HCT116 (cell line): ENCODE data around the gene DERL2. TPM values are rescaled to one million over a fixed set of nuclear protein-coding genes. Genes with fewer than 3 reads are reported as not detected.

Experiments
- ATAC-seq: fragments of 200-7000 bp; cut with Tn5 transposase; 2 replicates; pipeline ENCODE4 v1.9.1; 2020; ENCODE audit warnings: mild to moderate bottlenecking, moderate library complexity
- BruUV-seq: library from RNA; stranded (reverse); fragments of 400-500 nt; replicated peaks from 2 replicates; lab custom pipeline; 2021; lab: Mats Ljungman, UMichigan
- CTCF ChIA-PET: fragments of 300-600 bp; sonication (Branson Sonifier 250); formaldehyde crosslinking; loops from one replicate; lab custom pipeline; 2021; ENCODE audit warnings: antibody characterized with exemption; lab: Charles Lee
- POLR2A ChIA-PET: fragments of 300-600, 350-600 bp; sonication (Branson Sonifier 250); formaldehyde crosslinking; loops from one replicate; lab custom pipeline; 2021; ENCODE audit warnings: antibody characterized with exemption; lab: Charles Lee
- RAD21 ChIA-PET, 2 experiments: fragments of 300-600 bp; sonication (Branson Sonifier 250); formaldehyde crosslinking; loops; one replicate each; lab custom pipeline; 2023; ENCODE audit warnings: low total read pairs in 2 of 2; ENCODE audit not compliant: uncharacterized antibody in 2 of 2, unreplicated experiment in 2 of 2, low non-redundant PET in 1 of 2; lab: Charles Lee
- DNase-seq: peaks from one replicate; pipeline ENCODE4 v3.0.0-alpha.2; 2010; ENCODE audit warnings: low read depth, low spot score
- H2AFZ ChIP-seq: fragments of 200-600 bp; shearing (Covaris generic), sonication (generic); 2 replicates; pipeline ENCODE4 v1.6.1; 2017; ENCODE audit warnings: low read depth, mixed run types, mixed read lengths, antibody characterized with exemption, low read length; ENCODE audit not compliant: poor library complexity, severe bottlenecking
- H3K27ac ChIP-seq: 2 replicates; pipeline ENCODE4 v1.5.1; 2012; ENCODE audit warnings: low read depth, low read length
- H3K27me3 ChIP-seq: fragments of 200-600 bp; sonication (generic); 2 replicates; pipeline ENCODE4 v1.6.1; 2016; ENCODE audit warnings: mixed run types, low read length, mixed read lengths; ENCODE audit not compliant: insufficient read depth
- H3K36me3 ChIP-seq, 2 experiments: fragments of 200-500 bp in 1 of 2; fragments of 200-600 bp in 1 of 2; sonication (Bioruptor generic) in 1 of 2; sonication (generic) in 1 of 2; 2 replicates each; pipeline versions ENCODE4 v1.5.1 to v1.6.1; 2014 to 2016; ENCODE audit warnings: low read length in 2 of 2, inconsistent platforms in 1 of 2, mixed read lengths in 1 of 2, mixed run types in 1 of 2; ENCODE audit not compliant: insufficient read depth in 2 of 2, control insufficient read depth in 1 of 2
- H3K4me1 ChIP-seq, 2 experiments: fragments of 200-600 bp in 1 of 2; sonication (generic) in 1 of 2; 2 replicates each; pipeline versions ENCODE4 v1.5.1 to v1.6.1; 2012 to 2017; ENCODE audit warnings: low read length in 2 of 2, inconsistent platforms in 1 of 2, mild to moderate bottlenecking in 1 of 2, mixed read lengths in 1 of 2, mixed run types in 1 of 2, moderate library complexity in 1 of 2; ENCODE audit not compliant: insufficient read depth in 2 of 2, control insufficient read depth in 1 of 2
- H3K4me2 ChIP-seq: fragments of 200-600 bp; sonication (generic); 2 replicates; pipeline ENCODE4 v1.6.1; 2017; ENCODE audit warnings: mixed run types, low read length, mixed read lengths
- H3K4me3 ChIP-seq, 2 experiments: fragments of 200-600 bp in 1 of 2; sonication (generic) in 1 of 2; replicated peaks in 1 of 2; 2 replicates each; pipeline ENCODE4 v1.5.1; 2011 to 2016; ENCODE audit warnings: low read length in 2 of 2, control low read depth in 1 of 2, low read depth in 1 of 2, mild to moderate bottlenecking in 1 of 2, mixed read lengths in 1 of 2, mixed run types in 1 of 2
- H3K79me2 ChIP-seq: fragments of 200-600 bp; sonication (generic); 2 replicates; pipeline ENCODE4 v1.6.1; 2017; ENCODE audit warnings: mild to moderate bottlenecking, mixed run types, low read length, moderate library complexity, mixed read lengths; ENCODE audit not compliant: insufficient read depth
- H3K9ac ChIP-seq: fragments of 200-600 bp; sonication (generic); 2 replicates; pipeline ENCODE4 v1.6.1; 2016; ENCODE audit warnings: low read length, mixed read lengths
- H3K9me2 ChIP-seq: fragments of 200-600 bp; sonication (generic), shearing (Covaris generic); 2 replicates; pipeline ENCODE4 v1.6.1; 2017; ENCODE audit warnings: mixed run types, mild to moderate bottlenecking, moderate library complexity; ENCODE audit not compliant: insufficient read depth
- H3K9me3 ChIP-seq, 2 experiments: fragments of 200-500 bp in 1 of 2; fragments of 200-600 bp in 1 of 2; sonication (Bioruptor generic) in 1 of 2; sonication (generic) in 1 of 2; 2 replicates each; pipeline ENCODE4 v1.6.1; 2014 to 2017; ENCODE audit warnings: low read length in 2 of 2, mixed read lengths in 2 of 2, inconsistent platforms in 1 of 2, low read depth in 1 of 2, mild to moderate bottlenecking in 1 of 2, mixed run types in 1 of 2, moderate library complexity in 1 of 2; ENCODE audit not compliant: control insufficient read depth in 1 of 2, insufficient read depth in 1 of 2
- H4K20me1 ChIP-seq: fragments of 200-600 bp; sonication (generic), shearing (Covaris generic); 2 replicates; pipeline ENCODE4 v1.6.1; 2017; ENCODE audit warnings: mixed run types, mild to moderate bottlenecking, moderate library complexity; ENCODE audit not compliant: insufficient read depth
- CBX3 ChIP-seq: IDR thresholded peaks from 2 replicates; pipeline ENCODE4 v1.6.1; 2012; ENCODE audit warnings: low read depth
- CEBPB ChIP-seq: IDR thresholded peaks from 2 replicates; pipeline ENCODE4 v1.6.1; 2012; ENCODE audit warnings: low read depth
- CTCF ChIP-seq, 3 experiments: fragments of 200-600 bp in 1 of 3; sonication (generic) in 1 of 3; IDR thresholded peaks in 2 of 3; conservative IDR thresholded peaks in 1 of 3; 2 replicates each; pipeline ENCODE4 v1.5.1; 2012 to 2017; ENCODE audit warnings: low read depth in 2 of 3, low read length in 2 of 3, antibody characterized with exemption in 1 of 3, borderline replicate concordance in 1 of 3, control low read depth in 1 of 3, mild to moderate bottlenecking in 1 of 3, mixed read lengths in 1 of 3, mixed run types in 1 of 3, moderate library complexity in 1 of 3; ENCODE audit not compliant: insufficient read depth in 1 of 3
- EGR1 ChIP-seq: IDR thresholded peaks from 2 replicates; pipeline ENCODE4 v1.6.1; 2012; ENCODE audit warnings: low read depth
- EZH2 ChIP-seq: fragments of 200-600 bp; sonication (generic); IDR thresholded peaks from 2 replicates; pipeline ENCODE4 v1.6.1; 2017; ENCODE audit warnings: antibody characterized with exemption, mixed run types
- EZH2phosphoT487 ChIP-seq: fragments of 200-600 bp; IDR thresholded peaks from 2 replicates; pipeline ENCODE4 v1.6.1; 2018; ENCODE audit warnings: antibody characterized with exemption, borderline replicate concordance
- JUND ChIP-seq: IDR thresholded peaks from 2 replicates; pipeline ENCODE4 v1.6.1; 2012
- POLR2A ChIP-seq: IDR thresholded peaks from 2 replicates; pipeline ENCODE4 v1.7.0; 2011; ENCODE audit warnings: borderline replicate concordance; ENCODE audit not compliant: insufficient read depth, insufficient read length; ENCODE audit errors: extremely low read depth
- POLR2AphosphoS5 ChIP-seq: IDR thresholded peaks from 2 replicates; pipeline ENCODE4 v1.6.1; 2011; ENCODE audit warnings: mild to moderate bottlenecking, low read depth, low read length, moderate library complexity
- RAD21 ChIP-seq: IDR thresholded peaks from 2 replicates; pipeline ENCODE4 v1.6.1; 2012; ENCODE audit warnings: low read depth, mild to moderate bottlenecking
- REST ChIP-seq: IDR thresholded peaks from 2 replicates; pipeline ENCODE4 v1.6.1; 2012; ENCODE audit warnings: low read depth
- SIN3A ChIP-seq: IDR thresholded peaks from 2 replicates; pipeline ENCODE4 v1.6.1; 2012; ENCODE audit warnings: low read depth
- SP1 ChIP-seq: IDR thresholded peaks from 2 replicates; pipeline ENCODE4 v1.6.1; 2012; ENCODE audit warnings: low read depth
- SRF ChIP-seq: IDR thresholded peaks from 2 replicates; pipeline ENCODE4 v1.6.1; 2012; ENCODE audit warnings: low read depth
- ZBTB33 ChIP-seq: IDR thresholded peaks from 2 replicates; pipeline ENCODE4 v1.6.1; 2011; ENCODE audit warnings: mild to moderate bottlenecking, low read length, moderate library complexity; ENCODE audit not compliant: insufficient replicate concordance; ENCODE audit errors: extremely low read depth
- ZFX ChIP-seq: fragments of 450-650 bp; IDR thresholded peaks from 2 replicates; pipeline ENCODE4 v1.6.1; 2017
- intact Hi-C: fragments of 100-400 bp; cut with micrococcal nuclease; formaldehyde crosslinking; loops from 2 replicates; pipeline ENCODE4 v1.10.0; 2022
- total RNA-seq: library from RNA; stranded (reverse); gene quantifications from one replicate; pipeline ENCODE4 v1.2.1, GENCODE V29; 2021; ENCODE audit not compliant: unreplicated experiment
- TF ChIP-seq, protein P1 (sequence below): IDR thresholded peaks from 2 replicates; pipeline ENCODE4 v1.6.1; 2012

The DERL2 gene
- total RNA-seq, 1 experiment from 2014 or later: 45.6 TPM

GRCh38 chr17:5446786-5447185 lies 39.2 kb downstream of the DERL2 start:
- H3K27me3 ChIP-seq: no peaks in the 10 kb centered on the region
- DNase-seq: no peak
- CTCF ChIA-PET: no interaction called here
- no peak for ATAC-seq
- H3K9ac ChIP-seq: no peak overlapping the region
- RAD21 ChIA-PET: no interaction called here
- no peaks in the 10 kb centered on the region for H3K9me3 ChIP-seq
- H3K79me2 ChIP-seq: peaks cover 25% of the 10 kb centered on the region
- TF ChIP-seq SP1 (no peak), POLR2A (no peak), SIN3A (no peak), SRF (no peak), CTCF (IDR thresholded peaks at IDR 0.05 in 2 of 3, conservative IDR thresholded peaks at IDR 0.05 in 1 of 3; ENCODE audit: borderline replicate concordance in 1 of 3, insufficient read depth in 1 of 3, low read depth in 2 of 3, low read length in 2 of 3) (no peak), CBX3 (no peak), JUND (no peak), REST (no peak), EZH2phosphoT487 (no peak), POLR2AphosphoS5 (no peak), EZH2 (no peak), CEBPB (no peak), RAD21 (no peak), ZBTB33 (no peak), EGR1 (no peak), ZFX (no peak)
- TF ChIP-seq, protein P1, sequence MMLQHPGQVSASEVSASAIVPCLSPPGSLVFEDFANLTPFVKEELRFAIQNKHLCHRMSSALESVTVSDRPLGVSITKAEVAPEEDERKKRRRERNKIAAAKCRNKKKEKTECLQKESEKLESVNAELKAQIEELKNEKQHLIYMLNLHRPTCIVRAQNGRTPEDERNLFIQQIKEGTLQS: no peak
- POLR2A ChIA-PET: no interaction called here
- no peak overlapping the region for H2AFZ ChIP-seq
- no peaks in the 10 kb centered on the region for H3K4me1 ChIP-seq
- no TSS peak for BruUV-seq
- intact Hi-C loops: no loop called here
- peaks cover 32 to 57% of the 10 kb centered on the region in 2 experiments for H3K36me3 ChIP-seq
- H4K20me1 ChIP-seq: no peaks in the 10 kb centered on the region
- H3K4me3 ChIP-seq: no peak overlapping the region
- H3K4me2 ChIP-seq: no peak overlapping the region
- no peak overlapping the region for H3K27ac ChIP-seq
- H3K9me2 ChIP-seq: no peaks in the 10 kb centered on the region
